Inferior parietal cortex (tissue), 1 donor: ENCODE results near the gene PIAS1.
"Not testable (repeated sequence)": the region's sequence is repeated elsewhere in the genome, so short reads cannot be mapped to it uniquely, and the experiment has no call there.

Experiments
- DNase-seq: peaks from one replicate; pipeline ENCODE4 v3.0.0-alpha.2; 2016; ENCODE audit errors: extremely low spot score

Gene PIAS1

GRCh38 chr15:68053701-68054627, at the start of gene PIAS1:
Gene PIAS1, plus strand, starts transcription at chr15:68054315. Its CDS starts 12 bp downstream, at chr15:68054327.
- peak; percentile 93 for DNase-seq

- not testable (repeated sequence) for DNase-seq
Measured at GRCh38 chr15:68007642-68008041, 46.5 kb upstream of the PIAS1 start.

GRCh38 chr15:68010361-68011153, 43.6 kb upstream of the PIAS1 start:
- DNase-seq: no peak

GRCh38 chr15:68012911-68013310, 41.2 kb upstream of the PIAS1 start:
- no peak for DNase-seq

- no peak for DNase-seq
Measured at GRCh38 chr15:68014219-68014618, 39.9 kb upstream of the PIAS1 start.

- no peak for DNase-seq
Measured at GRCh38 chr15:68015244-68015643, 38.9 kb upstream of the PIAS1 start.

- no peak for DNase-seq
Measured at GRCh38 chr15:68017201-68017600, 36.9 kb upstream of the PIAS1 start.

- no peak for DNase-seq
Measured at GRCh38 chr15:68018797-68019444, 35.2 kb upstream of the PIAS1 start.

GRCh38 chr15:68019814-68020525, 34.1 kb upstream of the PIAS1 start:
- no peak for DNase-seq

- DNase-seq: no peak
Measured at GRCh38 chr15:68020685-68021084, 33.4 kb upstream of the PIAS1 start.

- no peak for DNase-seq
Measured at GRCh38 chr15:68022061-68022460, 32.1 kb upstream of the PIAS1 start.

- no peak for DNase-seq
Measured at GRCh38 chr15:68023307-68024101, 30.6 kb upstream of the PIAS1 start.

GRCh38 chr15:68025835-68026424, 28.2 kb upstream of the PIAS1 start:
- DNase-seq: no peak

GRCh38 chr15:68027388-68027787, 26.7 kb upstream of the PIAS1 start:
- no peak for DNase-seq

- no peak for DNase-seq
Measured at GRCh38 chr15:68028137-68028887, 25.8 kb upstream of the PIAS1 start.

GRCh38 chr15:68028888-68029207, 25.3 kb upstream of the PIAS1 start:
- DNase-seq: no peak

GRCh38 chr15:68029959-68030358, 24.2 kb upstream of the PIAS1 start:
- no peak for DNase-seq

GRCh38 chr15:68031404-68031803, 22.7 kb upstream of the PIAS1 start:
- no peak for DNase-seq

- no peak for DNase-seq
Measured at GRCh38 chr15:68032672-68033071, 21.4 kb upstream of the PIAS1 start.

- DNase-seq: no peak
Measured at GRCh38 chr15:68034081-68034480, 20.0 kb upstream of the PIAS1 start.
